ENCODE data around the gene OR4C13. TPM values are rescaled to one million over a fixed set of nuclear protein-coding genes. Genes with fewer than 3 reads are reported as not detected.
"Not testable (repeated sequence)": the region's sequence is repeated elsewhere in the genome, so short reads cannot be mapped to it uniquely, and the experiment has no call there.

OR4C13 gene
- not detected for polyA plus RNA-seq (2013, experiment 1 of 2)
- polyA plus RNA-seq (2013, experiment 2 of 2), result not detected

- Histone ChIP-seq H2BK15ac (ENCODE audit: low read depth, poor library complexity, severe bottlenecking) (no peak within 1 kb of the TSS), H3K79me1 (replicated peaks; ENCODE audit: low read length, poor library complexity, severe bottlenecking) (no peaks in the 10 kb centered on the region), H3K18ac (ENCODE audit: low read depth in 1 of 2, low read length in 2 of 2) (no peak within 1 kb of the TSS), H3K27me3 (ENCODE audit: control insufficient read depth in 1 of 2, insufficient read depth in 1 of 2, low read length in 2 of 2) (no peaks in the 10 kb centered on the region), H2AFZ (ENCODE audit: low read depth, low read length) (no peak within 1 kb of the TSS), H3K23ac (ENCODE audit: low read length in 2 of 2) (no peak within 1 kb of the TSS), H2AK5ac (ENCODE audit: low read length, severe bottlenecking) (no peak within 1 kb of the TSS), H3K4me3 (ENCODE audit: insufficient read depth in 1 of 2, low read depth in 1 of 2, low read length in 2 of 2) (no peak within 1 kb of the TSS), H2BK5ac (ENCODE audit: low read depth, low read length, poor library complexity, severe bottlenecking) (no peak within 1 kb of the TSS), H3K4me2 (ENCODE audit: low read length, poor library complexity, severe bottlenecking) (no peak within 1 kb of the TSS), H3K14ac (ENCODE audit: low read length in 2 of 2) (no peak within 1 kb of the TSS), H4K8ac (ENCODE audit: low read length) (no peak within 1 kb of the TSS), H2BK12ac (ENCODE audit: low read length in 2 of 2) (no peak within 1 kb of the TSS), H3K9me3 (ENCODE audit: control insufficient read depth, low read length) (no peaks in the 10 kb centered on the region), H3K27ac (ENCODE audit: low read length, poor library complexity, severe bottlenecking) (no peak within 1 kb of the TSS), H3K9ac (ENCODE audit: low read length) (no peak within 1 kb of the TSS), H2BK120ac (ENCODE audit: low read depth, low read length) (no peak within 1 kb of the TSS), H3K4me1 (ENCODE audit: control insufficient read depth, insufficient read depth, low read depth, low read length) (no peaks in the 10 kb centered on the region), H4K91ac (ENCODE audit: low read length) (no peak within 1 kb of the TSS), H3K36me3 (ENCODE audit: control insufficient read depth in 1 of 2, insufficient read depth in 2 of 2, low read depth in 1 of 2, low read length in 2 of 2) (no peaks in the 10 kb centered on the region), H3K4ac (ENCODE audit: low read depth in 1 of 2, low read length in 2 of 2) (no peak within 1 kb of the TSS)
- DNase-seq, result no peak
- 100% methylated on average over 1 of the region's 1 CpG for WGBS
Observed at GRCh38 chr11:49952091-49952490, at the start of gene OR4C13. TSS of gene OR4C13 (plus strand) at chr11:49952391. CDS start at chr11:49952423, 32 bp downstream.

- H3K23ac ChIP-seq (ENCODE audit: low read length in 2 of 2); H4K91ac ChIP-seq (ENCODE audit: low read length); H3K27me3 ChIP-seq (ENCODE audit: control insufficient read depth in 1 of 2, insufficient read depth in 1 of 2, low read length in 2 of 2); H3K79me1 ChIP-seq (replicated peaks; ENCODE audit: low read length, poor library complexity, severe bottlenecking); H3K14ac ChIP-seq (ENCODE audit: low read length in 2 of 2); H2BK120ac ChIP-seq (ENCODE audit: low read depth, low read length); H3K9me3 ChIP-seq (ENCODE audit: control insufficient read depth, low read length); H3K27ac ChIP-seq (ENCODE audit: low read length, poor library complexity, severe bottlenecking); H3K4me2 ChIP-seq (ENCODE audit: low read length, poor library complexity, severe bottlenecking); H3K36me3 ChIP-seq (ENCODE audit: control insufficient read depth in 1 of 2, insufficient read depth in 2 of 2, low read depth in 1 of 2, low read length in 2 of 2); H2BK5ac ChIP-seq (ENCODE audit: low read depth, low read length, poor library complexity, severe bottlenecking); H4K8ac ChIP-seq (ENCODE audit: low read length); H3K4ac ChIP-seq (ENCODE audit: low read depth in 1 of 2, low read length in 2 of 2); H3K4me1 ChIP-seq (ENCODE audit: control insufficient read depth, insufficient read depth, low read depth, low read length); H2BK12ac ChIP-seq (ENCODE audit: low read length in 2 of 2); H2AK5ac ChIP-seq (ENCODE audit: low read length, severe bottlenecking); H2AFZ ChIP-seq (ENCODE audit: low read depth, low read length); H2BK15ac ChIP-seq (ENCODE audit: low read depth, poor library complexity, severe bottlenecking); DNase-seq; H3K9ac ChIP-seq (ENCODE audit: low read length); H3K18ac ChIP-seq (ENCODE audit: low read depth in 1 of 2, low read length in 2 of 2); H3K4me3 ChIP-seq (ENCODE audit: insufficient read depth in 1 of 2, low read depth in 1 of 2, low read length in 2 of 2): not testable (repeated sequence)
- 69% methylated on average over 8 of the region's 13 CpGs for WGBS
Observed at GRCh38 chr11:49911516-49911915, 40.7 kb upstream of the OR4C13 start.

- H3K18ac ChIP-seq (ENCODE audit: low read depth in 1 of 2, low read length in 2 of 2); H2AFZ ChIP-seq (ENCODE audit: low read depth, low read length); H3K27me3 ChIP-seq (ENCODE audit: control insufficient read depth in 1 of 2, insufficient read depth in 1 of 2, low read length in 2 of 2); H3K9ac ChIP-seq (ENCODE audit: low read length); H3K4me3 ChIP-seq (ENCODE audit: insufficient read depth in 1 of 2, low read depth in 1 of 2, low read length in 2 of 2); H3K23ac ChIP-seq (ENCODE audit: low read length in 2 of 2); H2BK15ac ChIP-seq (ENCODE audit: low read depth, poor library complexity, severe bottlenecking); H2BK5ac ChIP-seq (ENCODE audit: low read depth, low read length, poor library complexity, severe bottlenecking); H3K4me2 ChIP-seq (ENCODE audit: low read length, poor library complexity, severe bottlenecking); H3K27ac ChIP-seq (ENCODE audit: low read length, poor library complexity, severe bottlenecking); H3K9me3 ChIP-seq (ENCODE audit: control insufficient read depth, low read length); H2BK120ac ChIP-seq (ENCODE audit: low read depth, low read length); H4K8ac ChIP-seq (ENCODE audit: low read length); H3K79me1 ChIP-seq (replicated peaks; ENCODE audit: low read length, poor library complexity, severe bottlenecking); DNase-seq; H4K91ac ChIP-seq (ENCODE audit: low read length); H3K4me1 ChIP-seq (ENCODE audit: control insufficient read depth, insufficient read depth, low read depth, low read length); H3K4ac ChIP-seq (ENCODE audit: low read depth in 1 of 2, low read length in 2 of 2); H3K36me3 ChIP-seq (ENCODE audit: control insufficient read depth in 1 of 2, insufficient read depth in 2 of 2, low read depth in 1 of 2, low read length in 2 of 2); H3K14ac ChIP-seq (ENCODE audit: low read length in 2 of 2); H2AK5ac ChIP-seq (ENCODE audit: low read length, severe bottlenecking); H2BK12ac ChIP-seq (ENCODE audit: low read length in 2 of 2): not testable (repeated sequence)
- WGBS, result no CpG with 5 or more reads among the region's 1 CpG
Observed at GRCh38 chr11:49948701-49949100, 3.5 kb upstream of the OR4C13 start.

GRCh38 chr11:49973439-49973838 is 21.2 kb downstream of the OR4C13 start:
- H3K79me1 ChIP-seq (replicated peaks; ENCODE audit: low read length, poor library complexity, severe bottlenecking); H3K14ac ChIP-seq (ENCODE audit: low read length in 2 of 2); H2BK15ac ChIP-seq (ENCODE audit: low read depth, poor library complexity, severe bottlenecking); DNase-seq; H3K4me2 ChIP-seq (ENCODE audit: low read length, poor library complexity, severe bottlenecking); H4K8ac ChIP-seq (ENCODE audit: low read length); H2AFZ ChIP-seq (ENCODE audit: low read depth, low read length); H3K4me3 ChIP-seq (ENCODE audit: insufficient read depth in 1 of 2, low read depth in 1 of 2, low read length in 2 of 2); H3K27me3 ChIP-seq (ENCODE audit: control insufficient read depth in 1 of 2, insufficient read depth in 1 of 2, low read length in 2 of 2); H2AK5ac ChIP-seq (ENCODE audit: low read length, severe bottlenecking); H3K27ac ChIP-seq (ENCODE audit: low read length, poor library complexity, severe bottlenecking); H3K36me3 ChIP-seq (ENCODE audit: control insufficient read depth in 1 of 2, insufficient read depth in 2 of 2, low read depth in 1 of 2, low read length in 2 of 2); H2BK12ac ChIP-seq (ENCODE audit: low read length in 2 of 2); H3K9me3 ChIP-seq (ENCODE audit: control insufficient read depth, low read length); H2BK120ac ChIP-seq (ENCODE audit: low read depth, low read length); H2BK5ac ChIP-seq (ENCODE audit: low read depth, low read length, poor library complexity, severe bottlenecking); H3K4me1 ChIP-seq (ENCODE audit: control insufficient read depth, insufficient read depth, low read depth, low read length); H3K4ac ChIP-seq (ENCODE audit: low read depth in 1 of 2, low read length in 2 of 2); H3K18ac ChIP-seq (ENCODE audit: low read depth in 1 of 2, low read length in 2 of 2); H3K9ac ChIP-seq (ENCODE audit: low read length); H3K23ac ChIP-seq (ENCODE audit: low read length in 2 of 2); H4K91ac ChIP-seq (ENCODE audit: low read length): not testable (repeated sequence)
- 64% methylated on average over 2 of the region's 4 CpGs for WGBS

Measured in mesenchymal stem cell (in vitro differentiated cells and primary cell).